Measurements from ENCODE around the gene SRGN.

- TF ChIP-seq CTCF (IDR thresholded peaks at IDR 0.05) (no peak), EZH2 (IDR thresholded peaks at IDR 0.05) (no peak)
Observed at GRCh38 chr10:69142983-69143382, 55.1 kb downstream of the SRGN start.

Data from neural progenitor cell (in vitro differentiated cells).